Fibroblast of skin of left quadriceps (primary cell): ENCODE results near the gene AVPR1A.
A peak's percentile ranks its signal among the peaks of the same experiment; 100 is the strongest.
"Not testable (repeated sequence)": the region's sequence is repeated elsewhere in the genome, so short reads cannot be mapped to it uniquely, and the experiment has no call there.

Experiments used
- DNase-seq, 2 experiments: peaks; one replicate each; pipeline ENCODE4 v3.0.0-alpha.2; 2013; ENCODE audit warnings: low read depth in 2 of 2

Gene AVPR1A

DNA sequence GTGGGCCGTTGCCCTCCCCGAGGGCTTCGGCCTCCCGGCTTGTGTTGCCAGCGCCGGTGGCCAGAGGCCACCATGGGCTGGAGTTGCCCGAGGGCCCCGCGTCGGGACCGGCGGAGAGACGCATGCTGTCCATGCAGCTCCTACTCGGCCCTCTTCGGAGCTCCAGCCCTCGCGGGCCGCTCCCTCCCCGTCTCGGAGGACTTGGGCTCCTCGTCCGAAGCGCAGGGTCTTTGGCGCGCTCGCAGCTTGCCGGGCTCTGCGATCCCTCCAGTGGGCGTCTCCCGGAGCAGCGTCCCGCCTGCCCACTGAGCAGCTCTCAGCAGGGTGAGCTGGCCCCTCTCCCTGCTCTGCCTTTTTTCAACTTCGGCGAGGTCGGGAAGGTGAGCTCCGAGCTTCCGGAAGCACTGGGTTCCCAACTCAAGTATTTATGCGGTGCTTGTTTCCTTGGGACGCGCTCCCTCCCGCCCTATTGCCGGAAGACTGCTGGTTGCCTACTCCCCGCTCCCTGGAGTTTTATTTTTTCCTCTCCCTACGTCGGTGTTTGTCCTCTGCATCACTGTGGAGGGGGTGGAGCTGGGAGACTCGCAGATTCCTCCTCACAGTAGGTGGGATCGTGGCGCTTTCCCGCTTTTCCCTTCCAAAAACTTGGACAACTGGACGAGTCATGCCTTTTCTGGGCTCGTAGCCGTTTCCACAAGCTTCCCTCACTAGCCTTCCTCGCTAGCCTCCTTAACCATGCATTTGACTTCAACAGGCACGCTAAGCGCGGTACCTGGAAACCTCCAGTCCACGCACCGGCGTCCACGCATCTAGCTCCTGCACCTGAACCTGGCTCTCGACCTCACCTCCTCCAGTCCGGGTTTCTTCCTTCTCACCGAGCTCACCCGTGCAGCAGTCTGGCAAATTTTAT lies at the start of gene AVPR1A:
Gene AVPR1A, minus strand, starts transcription at position 489 of the 910 bp plus-strand sequence. Its CDS starts 365 bp downstream, at position 124.
- DNase-seq = no peak

DNA sequence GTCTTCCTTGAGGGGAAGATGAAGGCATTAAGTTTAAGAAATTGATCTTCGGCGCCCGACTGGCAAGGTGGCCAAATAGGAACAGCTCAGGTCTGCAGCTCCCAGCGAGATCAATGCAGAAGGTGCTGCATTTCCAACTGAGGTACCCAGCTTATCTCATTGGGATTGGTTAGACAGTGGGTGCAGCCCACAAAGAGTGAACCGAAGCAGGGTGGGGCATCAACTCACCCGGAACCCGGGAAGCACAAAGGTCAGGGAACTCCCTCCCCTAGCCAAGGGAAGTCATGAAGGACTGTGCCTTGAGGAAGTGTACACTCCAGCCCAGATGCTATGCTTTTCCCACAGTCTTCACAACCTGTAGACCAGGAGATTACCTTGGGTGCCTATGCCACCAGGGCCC lies 45.2 kb upstream of the AVPR1A start:
- DNase-seq = no peak

DNA sequence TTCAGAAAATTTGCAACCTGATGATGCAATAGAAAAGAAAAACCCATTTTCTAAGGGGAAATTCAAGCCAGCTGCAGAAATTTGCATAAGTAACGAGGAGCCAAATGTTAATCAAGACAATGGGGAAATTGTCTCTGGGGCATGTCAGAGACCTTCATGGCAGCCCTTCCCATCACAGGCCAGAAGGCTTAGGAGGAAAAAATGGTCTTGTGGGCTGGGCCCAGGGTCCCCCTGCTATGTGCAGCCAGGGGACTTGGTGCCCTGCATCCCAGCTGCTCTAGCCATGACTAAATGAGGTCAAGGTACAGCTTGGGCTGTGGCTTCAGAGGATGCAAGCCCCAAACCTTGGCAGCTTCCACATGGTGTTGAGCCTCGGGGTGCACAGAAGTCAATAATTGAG lies 28.2 kb upstream of the AVPR1A start:
- no peak for DNase-seq

DNA sequence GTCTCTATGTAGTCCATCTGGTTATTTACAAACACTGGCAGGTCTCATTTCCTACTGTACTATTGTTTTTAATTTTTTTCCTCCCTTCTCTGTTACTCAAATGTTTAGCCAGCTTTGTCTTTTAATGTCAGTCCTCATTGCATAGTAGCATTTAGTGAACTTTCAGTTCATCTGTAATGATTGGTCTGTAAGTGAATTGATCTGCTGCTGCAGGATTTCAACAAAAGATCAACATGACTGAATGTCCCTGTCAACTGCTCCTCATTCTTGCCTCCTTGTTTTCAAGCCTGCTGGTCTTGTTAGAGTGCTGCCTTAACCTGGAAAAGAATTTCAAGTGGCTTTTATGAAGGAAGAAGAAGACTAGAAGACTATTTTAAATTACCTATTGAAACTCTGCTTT lies 19.3 kb upstream of the AVPR1A start:
- no peak for DNase-seq

DNA sequence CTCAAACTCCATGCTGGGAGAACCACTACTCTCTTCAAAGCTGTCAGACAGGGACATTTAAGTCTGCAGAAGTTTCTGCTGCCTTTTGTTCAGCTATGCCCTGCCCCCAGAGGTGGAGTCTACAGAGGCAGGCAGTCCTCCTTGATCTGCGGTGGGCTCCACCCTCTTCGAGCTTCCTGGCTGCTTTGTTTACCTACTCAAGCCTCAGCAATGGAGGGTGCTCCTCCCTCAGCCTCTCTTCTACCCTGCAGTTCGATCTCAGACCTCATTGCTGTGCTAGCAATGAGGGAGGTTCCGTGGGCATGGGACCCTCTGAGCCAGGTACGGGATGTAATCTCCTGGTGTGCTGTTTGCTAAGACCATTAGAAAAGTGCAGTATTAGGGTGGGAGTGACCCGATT lies 16.7 kb upstream of the AVPR1A start:
- DNase-seq = not testable (repeated sequence)

DNA sequence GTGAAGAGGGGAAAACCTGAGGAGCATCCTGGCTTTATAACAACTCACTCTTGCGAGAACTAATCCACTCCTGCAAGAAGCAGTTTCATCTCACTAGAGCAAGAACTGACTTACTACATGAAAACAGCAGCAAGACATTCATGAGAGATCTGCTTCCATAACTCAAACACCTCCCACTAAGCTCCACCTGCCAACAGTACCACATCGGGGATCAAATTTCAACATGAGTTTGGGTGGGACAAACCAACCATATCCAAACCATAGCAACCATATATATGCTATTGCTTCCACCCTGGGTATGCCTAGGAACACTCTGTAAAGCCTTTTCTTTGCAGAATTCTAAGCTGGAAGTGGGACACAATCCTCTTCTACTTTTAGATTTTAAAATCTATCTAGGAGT lies 13.9 kb upstream of the AVPR1A start:
- no peak for DNase-seq

DNA sequence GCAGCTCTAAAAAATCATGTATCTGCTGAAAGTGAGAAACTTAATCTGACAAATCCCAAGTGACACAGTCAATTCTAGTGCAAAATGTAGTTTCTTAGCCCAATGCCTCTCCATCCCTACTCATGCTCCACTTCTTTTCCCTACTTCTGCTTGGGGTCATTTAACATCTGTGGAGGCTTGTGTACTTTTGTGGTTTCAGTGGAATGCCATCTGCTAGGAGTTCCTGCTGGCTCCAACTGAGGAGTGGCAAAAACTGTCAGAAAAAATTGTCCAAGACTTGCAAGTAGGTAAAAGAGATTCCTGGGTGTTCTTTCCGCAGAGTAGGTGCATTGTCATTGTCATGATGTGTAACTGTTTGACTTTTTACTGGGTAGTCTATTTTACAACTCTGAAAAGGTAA lies 12.5 kb upstream of the AVPR1A start:
- no peak for DNase-seq

DNA sequence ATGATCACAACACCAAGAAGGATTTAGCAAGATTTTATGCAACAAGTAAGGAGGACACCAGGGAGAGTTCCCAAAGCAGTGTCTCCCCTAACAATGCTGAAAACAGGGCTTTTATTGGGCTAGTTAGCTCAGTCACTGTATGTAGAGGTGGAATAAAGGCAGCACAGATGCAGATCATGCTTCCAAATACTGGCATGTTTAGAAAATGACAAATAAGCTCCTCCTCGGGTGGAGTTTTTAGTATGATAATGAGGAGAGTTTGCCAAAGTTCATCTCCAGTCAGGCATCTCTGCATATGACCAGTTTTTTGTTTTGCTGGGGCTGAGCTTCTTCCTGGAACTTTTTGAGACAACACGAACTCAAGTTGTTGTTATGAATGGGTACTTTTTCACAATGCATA lies 4.4 kb upstream of the AVPR1A start:
- no peak for DNase-seq

DNA sequence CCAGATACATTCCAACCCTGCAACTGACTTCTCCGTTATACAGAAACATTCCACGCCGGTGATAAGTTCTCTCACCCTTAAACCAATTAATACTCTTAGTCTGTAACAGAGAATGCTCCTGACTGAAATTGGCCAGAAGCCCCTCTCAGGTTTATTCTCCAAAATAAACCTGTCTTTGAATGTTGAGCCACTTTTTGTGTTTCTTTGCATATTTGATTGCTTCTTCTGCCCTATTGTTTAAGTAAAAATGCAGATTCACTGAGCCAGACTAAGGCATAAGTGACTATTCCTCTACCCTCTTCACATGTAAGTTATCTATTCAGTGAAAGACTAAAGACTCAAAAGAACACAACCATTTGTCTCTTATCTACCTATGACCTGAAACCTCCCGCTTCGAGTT lies 3.6 kb upstream of the AVPR1A start:
- DNase-seq = no peak

DNA sequence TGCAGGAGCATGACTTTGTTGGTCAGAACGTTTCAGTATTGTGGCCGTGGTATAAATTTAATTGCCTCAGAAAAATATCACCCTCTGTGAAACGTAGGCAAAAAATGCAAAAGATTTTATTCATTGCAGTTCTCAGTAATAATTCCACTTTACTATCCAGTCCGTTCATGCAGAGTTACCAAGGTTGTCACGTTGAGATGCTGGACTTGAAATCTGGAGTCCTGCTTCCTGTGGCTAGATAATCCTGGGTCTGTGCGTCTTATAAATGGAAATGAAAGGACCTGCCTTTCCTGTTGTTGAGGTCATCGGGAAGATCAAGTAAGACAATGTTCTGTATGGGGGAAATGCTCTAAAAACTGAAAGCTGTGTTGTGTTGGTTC lies 1.3 kb upstream of the AVPR1A start:
- no peak for DNase-seq

DNA sequence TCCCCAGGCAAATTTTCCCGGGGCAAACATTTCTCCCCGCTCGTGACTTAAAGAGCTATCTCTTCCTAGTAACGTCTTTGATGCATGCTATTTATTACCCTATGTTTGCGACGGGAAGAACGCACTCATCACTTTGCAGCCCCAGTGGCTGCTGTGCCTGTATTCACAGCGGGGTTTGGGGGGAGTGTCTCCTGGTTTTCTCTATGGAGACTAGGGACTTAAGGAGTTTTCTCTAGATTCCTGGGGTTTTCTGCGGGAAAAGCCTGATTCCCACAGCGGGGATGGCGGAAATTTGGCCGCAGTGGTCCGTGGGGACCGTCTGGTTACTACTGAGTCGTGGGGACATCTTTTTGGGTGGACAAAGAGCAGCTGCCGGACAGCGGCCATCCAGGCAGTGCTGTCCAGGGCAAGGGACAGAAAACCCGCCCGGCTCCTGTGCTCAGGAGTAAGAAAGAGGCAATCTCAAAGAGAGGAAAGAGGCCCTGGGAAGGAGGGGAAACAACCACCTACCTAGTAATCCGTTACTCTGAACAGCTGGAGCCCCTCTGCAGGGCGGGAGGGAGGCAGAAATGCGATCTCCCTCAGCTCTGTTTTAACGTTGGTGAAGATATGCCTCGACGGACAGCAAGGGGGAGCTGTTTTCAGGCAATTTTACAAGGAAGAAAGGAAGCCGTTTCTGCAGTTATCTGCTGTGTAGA lies 771 bp upstream of the AVPR1A start:
- peak; percentile 7 to 14 for DNase-seq

DNA sequence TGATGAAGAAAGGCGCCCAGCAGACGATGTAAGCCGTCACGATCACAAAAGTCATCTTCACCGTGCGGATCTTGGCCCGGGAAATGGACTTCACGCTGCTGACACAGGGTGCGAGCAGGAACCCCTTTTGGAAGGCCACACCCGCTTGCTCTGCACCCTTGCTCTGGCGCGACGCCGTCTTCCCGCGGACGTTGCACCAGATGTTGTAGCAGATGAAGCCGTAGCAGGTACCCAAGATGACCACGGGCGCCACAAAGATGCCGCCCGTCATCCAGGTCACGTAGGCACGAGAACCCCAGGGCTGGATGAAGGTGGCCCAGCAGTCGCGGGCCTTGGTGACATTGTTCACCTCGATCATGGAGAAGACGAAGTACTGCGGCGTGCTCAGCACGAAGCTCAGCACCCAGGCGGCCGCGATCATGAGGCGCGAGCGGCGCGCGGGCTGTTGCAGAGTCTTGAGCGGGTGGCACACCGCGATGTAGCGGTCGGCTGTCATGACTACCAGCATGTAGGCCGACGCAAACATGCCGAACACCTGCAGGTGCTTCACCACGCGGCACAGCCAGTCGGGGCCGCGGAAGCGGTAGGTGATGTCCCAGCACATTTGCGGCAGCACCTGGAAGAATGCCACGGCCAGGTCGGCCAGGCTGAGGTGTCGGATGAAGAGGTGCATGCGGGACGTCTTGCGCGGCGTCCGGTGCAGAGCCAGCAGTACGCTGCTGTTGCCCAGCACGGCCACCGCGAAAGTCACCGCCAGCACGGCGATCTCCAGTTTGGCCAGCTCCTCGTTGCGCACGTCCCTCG lies 890 bp downstream of the AVPR1A start:
- DNase-seq = no peak

DNA sequence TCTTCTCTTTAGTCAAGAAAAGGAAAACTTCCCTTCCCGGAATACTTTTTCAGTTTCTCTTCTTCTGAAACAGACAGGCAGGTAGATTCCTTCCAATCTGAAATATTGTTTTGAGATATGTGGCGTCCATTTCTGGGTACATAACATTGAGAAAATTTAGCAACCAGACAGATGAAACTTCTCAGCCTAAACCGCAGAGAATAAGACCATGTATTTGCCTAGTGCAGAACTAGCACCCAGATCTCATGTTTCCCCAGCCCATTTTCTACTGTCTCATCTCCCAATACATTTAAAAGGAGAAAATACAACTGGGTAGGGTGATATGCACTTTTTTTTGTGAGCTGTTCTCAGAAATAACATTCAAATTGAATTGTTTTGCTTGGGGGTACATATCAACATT lies 6.4 kb downstream of the AVPR1A start:
- DNase-seq = no peak

DNA sequence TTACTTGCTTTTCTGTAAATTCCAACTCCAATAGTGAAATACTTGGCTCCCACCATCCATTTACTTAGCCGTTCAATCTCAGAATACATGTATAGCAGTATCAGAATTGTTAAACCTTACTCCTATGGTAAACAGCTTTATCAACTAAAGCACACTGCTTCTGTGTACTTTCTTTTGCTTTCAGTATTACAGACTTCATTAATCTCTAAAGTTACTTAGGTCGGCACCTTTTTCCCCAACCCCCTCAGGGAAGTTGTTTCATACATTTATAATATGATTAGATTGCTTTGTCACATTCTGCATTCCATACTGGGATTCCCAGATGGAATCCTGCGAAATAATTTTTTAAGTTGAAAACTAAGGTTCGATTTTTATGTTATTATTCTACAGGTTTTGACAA lies 12.5 kb downstream of the AVPR1A start:
- no peak for DNase-seq

DNA sequence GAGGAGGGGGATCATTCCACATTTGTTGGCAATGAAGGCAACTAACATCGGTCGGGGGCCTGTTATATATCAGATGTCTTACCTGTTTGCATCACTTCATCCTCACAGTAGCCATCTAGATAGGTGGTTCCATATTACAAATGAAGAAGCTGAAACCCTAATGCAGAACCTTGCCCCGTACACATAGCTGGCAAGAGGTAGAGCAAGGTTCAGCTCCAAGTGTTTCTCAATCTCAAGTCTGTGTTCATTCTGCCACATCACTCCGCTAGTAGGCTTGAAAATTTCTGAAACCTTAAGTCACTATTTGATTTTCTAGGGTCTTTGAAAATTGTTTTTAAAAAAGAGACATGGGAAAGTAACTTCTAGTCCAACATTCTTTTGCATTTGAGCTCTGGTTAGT lies 17.0 kb downstream of the AVPR1A start:
- no peak for DNase-seq

DNA sequence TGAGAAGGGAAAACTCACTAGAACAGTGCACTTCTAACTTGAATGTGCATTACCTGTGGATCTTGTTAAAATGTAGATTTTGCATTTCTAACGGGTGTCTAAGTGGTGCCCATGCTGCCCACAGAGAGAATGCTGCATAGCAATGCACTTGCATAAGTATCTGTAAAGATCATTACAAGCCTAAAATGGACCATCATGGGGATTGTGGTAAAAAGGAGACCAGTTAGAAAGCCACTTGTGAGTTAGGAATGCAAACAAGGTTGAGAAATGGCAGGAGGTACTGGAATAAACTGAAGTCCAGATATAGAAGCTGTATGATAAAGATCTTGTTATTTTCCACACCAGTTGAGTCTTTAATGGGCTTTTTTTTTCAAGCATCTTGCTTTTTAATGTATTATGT lies 18.8 kb downstream of the AVPR1A start:
- DNase-seq = no peak

DNA sequence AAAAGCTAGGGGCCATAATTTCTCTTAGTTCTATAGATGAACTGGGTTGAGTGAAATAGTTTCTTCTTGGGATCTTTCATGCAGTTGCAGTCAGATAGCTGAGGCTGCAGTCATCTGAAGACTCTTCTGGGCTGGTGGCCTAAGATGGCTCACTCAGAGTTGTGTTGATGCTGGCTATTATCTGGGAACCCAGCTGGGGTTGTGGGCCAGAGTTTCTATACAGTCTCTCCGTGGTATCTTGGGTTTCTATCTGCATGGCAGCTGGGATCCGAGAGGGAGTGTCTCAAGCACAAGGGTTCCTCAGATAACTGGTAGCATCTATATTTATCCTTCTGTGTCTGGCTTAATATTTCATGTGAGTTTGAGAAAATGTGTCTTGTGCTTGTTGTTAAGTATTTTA lies 21.1 kb downstream of the AVPR1A start:
- no peak for DNase-seq

DNA sequence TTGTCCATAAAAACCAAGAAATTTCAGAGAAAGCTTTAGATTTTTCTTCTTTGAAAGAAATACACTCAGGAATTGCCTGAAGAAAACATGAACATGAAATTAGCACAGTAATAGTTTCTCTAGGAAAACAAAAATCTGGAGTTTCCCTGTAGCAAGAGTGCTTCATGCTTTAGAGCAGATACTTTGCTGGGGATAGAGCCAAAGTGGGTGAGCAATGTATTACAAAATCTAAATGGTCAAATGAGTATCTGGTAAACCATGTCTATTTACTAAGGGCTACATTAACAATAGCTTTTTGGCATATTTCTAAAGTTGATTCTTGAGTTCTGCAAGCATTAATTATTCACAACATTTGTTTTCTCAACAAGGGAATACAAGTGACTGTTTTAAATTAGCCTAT lies 26.2 kb downstream of the AVPR1A start:
- DNase-seq = no peak

DNA sequence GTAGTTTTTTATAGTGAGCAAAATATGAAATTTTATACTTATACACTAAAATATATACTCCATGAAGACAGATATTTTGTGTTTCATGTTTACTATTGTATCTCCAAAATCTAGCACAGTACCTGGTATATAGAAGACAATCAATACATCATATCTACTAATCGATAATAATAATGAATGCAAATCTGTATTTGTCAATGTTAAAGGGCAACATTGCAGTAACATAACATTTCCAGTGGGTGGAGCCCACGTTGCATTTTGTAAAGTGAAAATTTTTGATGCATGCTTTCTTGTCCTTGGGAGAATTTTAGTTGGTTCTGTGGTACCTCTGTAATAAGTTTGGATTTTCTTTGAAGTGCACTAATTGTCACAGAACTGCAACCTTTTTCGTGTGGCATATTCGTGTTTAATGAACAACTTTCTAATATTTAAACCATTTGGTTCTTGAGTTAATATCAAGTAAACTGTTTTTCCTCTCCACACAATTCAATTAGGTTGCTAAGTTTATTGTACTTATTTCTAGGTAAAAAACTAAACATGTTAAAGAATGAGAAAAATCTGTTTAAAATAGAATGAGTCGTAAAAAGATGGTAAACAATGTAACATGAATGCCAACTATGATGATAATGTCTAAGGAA lies 47.4 kb downstream of the AVPR1A start:
- DNase-seq = no peak

DNA sequence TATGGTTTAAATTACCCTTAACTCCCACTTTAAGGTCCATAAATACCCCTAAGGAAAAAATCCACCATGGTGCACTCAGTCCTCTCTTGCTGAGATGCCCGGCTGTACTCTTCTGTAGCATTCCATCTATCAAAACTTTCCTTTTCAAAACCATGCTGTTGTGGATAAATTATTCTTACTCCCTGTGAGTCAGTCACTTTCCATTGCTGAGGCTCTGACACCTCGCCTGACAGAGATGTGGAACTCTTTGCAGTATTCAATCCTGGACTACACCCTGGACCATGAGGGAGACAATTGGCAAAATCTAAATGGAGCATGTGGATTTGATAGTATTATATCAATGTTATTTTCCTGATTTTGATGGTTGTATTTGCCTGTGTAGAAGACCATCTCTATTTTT lies 49.1 kb downstream of the AVPR1A start:
- DNase-seq = no peak

DNA sequence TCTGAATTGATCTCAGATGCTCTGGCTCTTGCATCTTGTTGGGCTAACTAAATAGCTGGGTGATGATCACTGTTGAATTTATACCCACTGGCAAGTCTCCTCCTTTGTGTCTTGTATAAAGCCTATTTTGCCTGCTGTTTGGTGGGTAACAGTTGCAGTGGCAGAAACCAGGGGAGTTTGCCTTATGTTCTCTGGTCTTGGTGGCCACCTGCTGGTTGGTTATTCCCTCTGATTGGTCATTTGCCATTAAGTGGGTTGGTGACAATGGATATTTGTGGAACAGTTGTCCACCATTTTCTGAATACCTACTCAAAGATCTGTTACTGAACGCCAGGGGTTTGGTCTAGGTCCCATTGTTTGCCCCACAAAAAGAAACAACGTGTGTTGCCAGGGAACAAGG lies 52.1 kb downstream of the AVPR1A start:
- DNase-seq = no peak

DNA sequence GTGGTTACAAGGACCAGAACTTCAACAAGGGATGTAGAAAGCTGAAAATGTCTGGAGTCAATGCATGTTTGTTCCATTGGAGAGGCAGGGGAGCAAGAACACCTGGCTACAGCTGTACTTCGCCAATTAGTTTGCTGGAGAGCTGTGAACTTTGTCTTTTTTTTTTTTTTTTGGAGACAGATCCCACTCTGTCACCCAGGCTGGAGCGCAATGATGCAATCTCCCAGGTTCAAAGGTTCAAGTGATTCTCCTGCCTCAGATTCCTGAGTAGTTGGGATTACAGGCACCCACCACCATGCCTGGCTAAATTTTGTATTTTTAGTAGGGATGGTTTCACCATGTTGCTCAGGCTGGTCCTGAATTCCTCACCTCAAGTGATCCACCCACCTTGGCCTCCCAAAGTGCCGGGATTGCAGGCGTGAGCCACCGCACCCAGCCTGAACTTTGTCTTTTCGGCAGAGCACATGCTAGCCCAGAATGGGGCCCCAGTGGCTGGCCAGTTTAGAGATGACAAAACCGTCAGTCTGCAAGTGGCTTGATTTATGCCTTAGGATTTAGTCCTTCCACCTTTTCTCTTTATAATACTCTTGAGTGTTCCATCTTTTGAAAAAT lies 55.5 kb downstream of the AVPR1A start:
- no peak for DNase-seq
